Lower lobe of right lung (tissue), 2 donors: ENCODE measurements around the gene PDLIM5. TPM values are rescaled to one million over a fixed set of nuclear protein-coding genes. Genes with fewer than 3 reads are reported as not detected.
A peak's percentile ranks its signal among the peaks of the same experiment; 100 is the strongest.
"Not testable (repeated sequence)": the region's sequence is repeated elsewhere in the genome, so short reads cannot be mapped to it uniquely, and the experiment has no call there.

Experiments
- ATAC-seq, 2 donors: fragments of 200-7000 bp; cut with Tn5 transposase; one replicate each; pipeline ENCODE4 v1.9.1; 2020 to 2022; ENCODE audit warnings: mild to moderate bottlenecking in 2 of 2, moderate library complexity in 2 of 2
- DNase-seq: peaks from one replicate; pipeline ENCODE4 v3.0.0-alpha.2; 2020
- H3K27ac ChIP-seq: fragments of 200-600 bp; one replicate; pipeline ENCODE4 v1.8.0; 2022
- H3K27me3 ChIP-seq: fragments of 200-600 bp; one replicate; pipeline ENCODE4 v1.8.0; 2022; ENCODE audit warnings: low read depth
- H3K36me3 ChIP-seq: fragments of 200-600 bp; one replicate; pipeline ENCODE4 v1.8.0; 2022; ENCODE audit warnings: mild to moderate bottlenecking
- H3K4me1 ChIP-seq: fragments of 200-600 bp; one replicate; pipeline ENCODE4 v1.8.0; 2022
- H3K4me3 ChIP-seq: fragments of 200-600 bp; one replicate; pipeline ENCODE4 v1.8.0; 2022; ENCODE audit warnings: mild to moderate bottlenecking
- H3K9me3 ChIP-seq: fragments of 200-600 bp; one replicate; pipeline ENCODE4 v1.8.0; 2022
- intact Hi-C: fragments of 100-400 bp; cut with DNase I; formaldehyde crosslinking; loops from one replicate; pipeline ENCODE4 v1.11.0; 2022
- total RNA-seq: library from RNA; stranded (reverse); fragmentation: NEBNext Ultra II Directional; extraction: Animal tissue kit (Norgen Biotek cat#: 25700); gene quantifications from one replicate; pipeline ENCODE4 v1.2.1, GENCODE V29; 2021
- TF ChIP-seq, protein P1 (sequence below): fragments of 200-600 bp; IDR thresholded peaks from one replicate; pipeline ENCODE4 v1.8.0; 2022; ENCODE audit warnings: antibody characterized with exemption, mild to moderate bottlenecking
- donor health status: DM: no; HTN: yes; CAD: no; lungs with severe emphysema.

The PDLIM5 gene
- total RNA-seq, 1 donor from 2014 or later: 75.8 TPM

DNA sequence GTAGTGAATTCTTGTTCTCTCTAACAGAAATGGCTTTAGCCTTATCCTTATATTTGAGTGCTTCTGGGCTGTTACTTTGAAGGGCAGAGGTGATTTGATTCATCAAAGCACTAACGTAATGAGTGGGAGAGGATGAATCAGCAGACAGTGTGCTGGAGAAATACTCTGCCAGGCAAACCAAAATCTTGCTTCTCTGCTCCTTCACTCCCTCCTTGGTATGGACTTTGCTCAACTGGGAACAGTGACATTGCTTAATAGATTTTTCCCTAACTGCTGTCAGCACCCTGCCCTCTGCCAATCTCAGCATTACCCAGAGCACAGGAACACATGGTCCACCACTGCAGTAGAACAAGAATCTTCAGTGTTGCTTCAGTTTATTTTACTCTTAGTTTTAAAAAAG, 56.0 kb downstream of the PDLIM5 start:
- DNase-seq (no peak), ATAC-seq (peak; percentile 66 to 70)
- H3K27ac ChIP-seq: no peak overlapping the region
- H3K36me3 ChIP-seq: no peaks in the 10 kb centered on the region
- TF ChIP-seq, protein P1, sequence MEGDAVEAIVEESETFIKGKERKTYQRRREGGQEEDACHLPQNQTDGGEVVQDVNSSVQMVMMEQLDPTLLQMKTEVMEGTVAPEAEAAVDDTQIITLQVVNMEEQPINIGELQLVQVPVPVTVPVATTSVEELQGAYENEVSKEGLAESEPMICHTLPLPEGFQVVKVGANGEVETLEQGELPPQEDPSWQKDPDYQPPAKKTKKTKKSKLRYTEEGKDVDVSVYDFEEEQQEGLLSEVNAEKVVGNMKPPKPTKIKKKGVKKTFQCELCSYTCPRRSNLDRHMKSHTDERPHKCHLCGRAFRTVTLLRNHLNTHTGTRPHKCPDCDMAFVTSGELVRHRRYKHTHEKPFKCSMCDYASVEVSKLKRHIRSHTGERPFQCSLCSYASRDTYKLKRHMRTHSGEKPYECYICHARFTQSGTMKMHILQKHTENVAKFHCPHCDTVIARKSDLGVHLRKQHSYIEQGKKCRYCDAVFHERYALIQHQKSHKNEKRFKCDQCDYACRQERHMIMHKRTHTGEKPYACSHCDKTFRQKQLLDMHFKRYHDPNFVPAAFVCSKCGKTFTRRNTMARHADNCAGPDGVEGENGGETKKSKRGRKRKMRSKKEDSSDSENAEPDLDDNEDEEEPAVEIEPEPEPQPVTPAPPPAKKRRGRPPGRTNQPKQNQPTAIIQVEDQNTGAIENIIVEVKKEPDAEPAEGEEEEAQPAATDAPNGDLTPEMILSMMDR: no peak
- H3K27me3 ChIP-seq: no peaks in the 10 kb centered on the region
- peaks cover 20% of the 10 kb centered on the region for H3K4me1 ChIP-seq
- H3K4me3 ChIP-seq: no peak overlapping the region
- no peaks in the 10 kb centered on the region for H3K9me3 ChIP-seq
- intact Hi-C loops: no loop called here

DNA sequence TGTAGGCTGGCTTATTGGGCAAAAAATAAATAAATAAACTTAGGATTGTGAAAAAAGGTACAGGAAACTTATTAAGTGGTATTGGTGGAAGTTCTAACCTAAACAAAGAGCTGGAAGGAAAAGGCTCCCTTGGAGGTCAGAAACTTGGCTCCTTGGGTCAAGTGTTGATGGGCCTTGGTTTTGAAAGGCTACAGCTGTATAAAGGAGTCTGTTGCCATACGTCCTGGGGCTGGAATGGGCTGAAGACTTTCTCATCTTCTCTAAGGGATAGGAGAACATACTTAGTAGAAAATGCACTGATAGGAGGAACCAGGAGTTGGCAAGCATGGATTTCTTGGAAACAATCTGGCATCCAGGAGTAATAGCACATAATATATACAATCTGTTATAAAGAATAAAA, 56.6 kb downstream of the PDLIM5 start:
- H3K27me3 ChIP-seq: no peaks in the 10 kb centered on the region
- no peak for DNase-seq
- H3K4me3 ChIP-seq: no peak overlapping the region
- intact Hi-C loops: no loop called here
- ATAC-seq: peak in 1 of 2 donors; percentile 11
- no peak overlapping the region for H3K27ac ChIP-seq
- peaks cover 20% of the 10 kb centered on the region for H3K4me1 ChIP-seq
- H3K9me3 ChIP-seq: no peaks in the 10 kb centered on the region
- H3K36me3 ChIP-seq: no peaks in the 10 kb centered on the region
- TF ChIP-seq, protein P1: no peak

DNA sequence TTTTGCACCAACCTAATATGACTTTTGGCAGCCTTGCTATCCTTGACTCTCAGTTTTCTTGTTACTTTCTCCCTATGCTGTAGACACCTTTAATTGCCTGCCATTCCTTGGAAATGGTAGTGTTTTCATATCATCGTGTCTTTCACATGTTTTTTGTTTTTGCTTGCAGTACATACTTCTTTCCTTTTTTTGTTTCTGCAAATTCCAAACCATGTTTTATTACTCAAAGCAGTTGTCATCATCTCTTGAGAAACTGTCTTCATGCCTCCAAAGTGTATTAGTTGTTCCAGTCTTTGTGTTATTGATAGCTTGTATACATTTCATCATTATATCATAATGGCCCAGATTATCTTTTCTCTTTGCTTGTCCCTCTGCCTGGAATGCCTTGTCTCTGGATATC, 57.1 kb downstream of the PDLIM5 start:
- DNase-seq (no peak), ATAC-seq (no peak)
- intact Hi-C loops: no loop called here
- TF ChIP-seq, protein P1: no peak
- Histone ChIP-seq H3K9me3 (no peaks in the 10 kb centered on the region), H3K4me3 (no peak overlapping the region), H3K27ac (no peak overlapping the region), H3K4me1 (peaks cover 20% of the 10 kb centered on the region), H3K36me3 (no peaks in the 10 kb centered on the region), H3K27me3 (no peaks in the 10 kb centered on the region)

DNA sequence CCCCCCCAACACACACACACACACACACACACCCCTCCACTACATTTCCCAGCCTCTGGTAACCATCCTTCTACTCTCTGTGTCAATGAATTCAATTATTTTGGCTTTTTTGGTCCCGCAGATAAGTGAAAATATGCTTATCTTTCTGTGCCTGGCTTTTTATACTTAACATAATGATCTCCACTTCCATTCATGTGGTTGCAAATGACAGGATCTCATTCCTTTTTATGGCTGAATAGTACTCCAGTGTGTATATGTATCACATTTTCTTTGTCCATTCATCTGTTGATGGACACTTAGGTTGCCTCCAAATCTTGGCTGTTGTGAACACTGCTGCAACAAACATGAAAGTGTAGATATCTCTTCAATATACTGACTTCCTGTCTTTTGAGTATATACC, 59.8 kb downstream of the PDLIM5 start:
- Histone ChIP-seq H3K36me3 (no peaks in the 10 kb centered on the region), H3K9me3 (no peaks in the 10 kb centered on the region), H3K4me1 (peaks cover 25% of the 10 kb centered on the region), H3K27ac (no peak overlapping the region), H3K4me3 (no peak overlapping the region), H3K27me3 (no peaks in the 10 kb centered on the region)
- ATAC-seq (no peak), DNase-seq (no peak)
- intact Hi-C loops: no loop called here
- TF ChIP-seq, protein P1: no peak

DNA sequence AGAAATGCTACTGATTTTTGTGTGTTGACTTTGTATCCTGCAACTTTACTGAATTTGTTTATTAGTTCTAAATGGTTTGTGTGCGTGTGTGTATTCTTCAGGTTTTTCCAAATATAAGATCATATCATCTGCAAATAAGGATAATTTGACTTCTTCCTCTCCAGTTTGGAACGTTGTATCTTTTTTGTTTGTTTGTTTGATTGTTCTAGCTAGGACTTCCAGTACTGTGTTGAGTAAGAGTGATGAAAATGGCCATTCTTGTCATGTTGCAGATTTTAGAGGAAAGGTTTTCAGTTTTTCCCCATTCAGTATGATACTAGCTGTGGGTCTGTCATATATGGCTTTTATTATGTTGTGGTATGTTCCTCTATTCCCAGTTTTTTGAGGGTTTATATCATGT, 61.8 kb downstream of the PDLIM5 start:
- H3K9me3 ChIP-seq, H3K36me3 ChIP-seq, ATAC-seq, H3K27me3 ChIP-seq, intact Hi-C loops, H3K4me3 ChIP-seq, H3K27ac ChIP-seq, DNase-seq: not testable (repeated sequence)
- H3K4me1 ChIP-seq: peaks cover 23% of the 10 kb centered on the region

DNA sequence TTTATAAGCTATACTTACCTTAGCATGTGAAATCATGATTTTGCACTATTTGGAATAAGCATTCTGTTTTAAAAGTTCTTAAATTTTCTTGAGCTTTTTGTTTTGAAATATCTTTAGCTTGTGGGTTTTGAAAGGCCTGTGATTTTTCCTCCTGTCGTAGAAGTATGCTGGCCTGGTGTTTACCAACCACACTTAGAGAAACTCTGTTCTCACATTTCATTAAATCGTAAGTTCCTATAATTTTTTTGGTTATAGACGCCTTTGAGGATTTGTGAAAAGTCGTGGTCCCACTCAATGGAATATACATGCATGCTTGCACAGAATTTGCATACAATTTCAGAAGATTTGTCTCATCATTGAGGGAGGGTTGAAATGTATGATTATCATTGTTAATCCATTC, 63.6 kb downstream of the PDLIM5 start:
- no peak for ATAC-seq
- Histone ChIP-seq H3K27me3 (no peaks in the 10 kb centered on the region), H3K4me3 (no peak overlapping the region), H3K27ac (no peak overlapping the region), H3K36me3 (no peaks in the 10 kb centered on the region), H3K9me3 (no peaks in the 10 kb centered on the region), H3K4me1 (peaks cover 34% of the 10 kb centered on the region)
- TF ChIP-seq, protein P1: no peak
- DNase-seq: no peak
- intact Hi-C loops: no loop called here
